ENCODE measurements around the gene MSLN. TPM values are rescaled to one million over a fixed set of nuclear protein-coding genes. Genes with fewer than 3 reads are reported as not detected.

The MSLN gene
- total and polyA plus RNA-seq, 7 donors = 0.03 to 0.17 (median 0.09) TPM; not detected in 3

DNA sequence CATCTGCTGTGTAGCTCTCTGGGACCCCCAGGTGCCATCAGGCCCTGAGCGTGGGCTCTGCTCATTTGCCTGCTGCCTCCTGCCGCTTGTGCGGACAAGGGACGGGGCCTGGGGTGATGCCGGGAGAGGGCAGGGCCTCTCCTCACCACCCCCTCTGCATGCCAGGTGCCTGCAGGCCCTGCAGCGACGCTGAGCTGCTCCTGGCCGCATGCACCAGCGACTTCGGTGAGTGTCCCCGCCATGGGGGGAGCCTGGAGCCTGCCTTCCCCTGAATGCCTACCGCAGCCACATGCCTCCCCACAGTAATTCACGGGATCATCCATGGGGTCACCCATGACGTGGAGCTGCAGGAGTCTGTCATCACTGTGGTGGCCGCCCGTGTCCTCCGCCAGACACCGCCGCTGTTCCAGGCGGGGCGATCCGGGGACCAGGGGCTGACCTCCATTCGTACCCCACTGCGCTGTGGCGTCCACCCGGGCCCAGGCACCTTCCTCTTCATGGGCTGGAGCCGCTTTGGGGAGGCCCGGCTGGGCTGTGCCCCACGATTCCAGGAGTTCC is 43.7 kb upstream of the MSLN start:
- no peak overlapping the region for H3K4me3 ChIP-seq
- H3K4me1 ChIP-seq = peaks cover 24% of the 10 kb centered on the region
- intact Hi-C loops (cut with DNase I) = no loop called here
- 86 to 88% (median 87%) methylated on average over 26 to 29 of the region's 29 CpGs for WGBS, 3 donors
- H3K27ac ChIP-seq = no peak overlapping the region
- ATAC-seq (no peak), DNase-seq (no peak)
- H3K36me3 ChIP-seq (ENCODE audit: insufficient read depth in 1 of 2, low read depth in 1 of 2) = peaks cover 0 to under 1% of the 10 kb centered on the region in 2 donors
- H3K9me3 ChIP-seq = no peaks in the 10 kb centered on the region
- peaks cover 0 to 2% (median 0%) of the 10 kb centered on the region in 3 donors for H3K27me3 ChIP-seq (ENCODE audit: insufficient read depth in 3 of 3, low read length in 2 of 3)
- no peak for TF ChIP-seq CTCF (IDR thresholded peaks at IDR 0.05)

DNA sequence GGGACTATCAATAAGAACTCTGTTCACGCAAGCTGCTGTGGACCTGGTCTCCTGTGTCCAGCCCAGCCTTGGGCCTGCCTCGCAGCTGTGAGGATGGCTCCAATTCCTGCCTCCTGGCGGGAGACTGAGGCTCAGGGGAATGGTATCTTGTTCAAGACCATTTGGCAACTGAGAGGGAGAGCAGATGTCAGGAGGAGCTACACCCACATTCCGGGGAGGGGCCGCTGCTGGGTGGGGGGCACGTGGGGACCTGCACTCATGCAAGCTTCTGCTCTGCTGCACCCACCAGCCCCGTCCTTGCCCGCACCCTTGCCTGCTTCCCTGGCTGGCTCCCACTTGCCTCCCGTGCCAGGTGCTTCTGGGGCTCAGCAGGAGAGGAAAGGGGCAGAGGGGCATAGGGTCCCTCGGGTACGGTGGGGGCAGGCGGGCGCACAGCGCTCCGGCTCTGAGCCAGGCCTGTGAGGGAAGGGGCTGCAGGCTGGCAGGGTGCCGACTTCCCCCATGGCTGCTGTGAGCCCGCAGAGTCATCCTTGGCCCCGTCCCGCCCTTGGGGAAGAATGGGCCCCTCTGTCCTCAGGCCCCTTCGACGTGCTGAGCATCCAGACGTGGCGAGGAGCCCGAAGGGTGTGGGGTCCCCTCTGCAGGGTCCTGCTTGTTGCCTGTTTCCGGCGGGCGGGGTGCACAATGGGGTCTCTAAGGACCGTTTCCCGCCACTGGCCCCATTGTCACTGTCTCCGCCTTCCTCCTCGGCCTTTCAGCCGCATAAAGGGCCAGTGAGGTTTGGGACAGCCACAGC is 42.9 kb upstream of the MSLN start:
- peaks cover 29% of the 10 kb centered on the region for H3K4me1 ChIP-seq
- TF ChIP-seq CTCF (IDR thresholded peaks at IDR 0.05) = no peak
- H3K9me3 ChIP-seq = no peaks in the 10 kb centered on the region
- WGBS, 3 donors = 71 to 78% (median 73%) methylated on average over 27 to 32 of the region's 32 CpGs
- no peak for ATAC-seq
- intact Hi-C loops (cut with DNase I) = no loop called here
- H3K36me3 ChIP-seq (ENCODE audit: insufficient read depth in 1 of 2, low read depth in 1 of 2) = peaks cover 0 to 7% of the 10 kb centered on the region in 2 donors
- H3K27me3 ChIP-seq (ENCODE audit: insufficient read depth in 3 of 3, low read length in 2 of 3) = no peaks in the 10 kb centered on the region
- no peak overlapping the region for H3K4me3 ChIP-seq
- H3K27ac ChIP-seq = no peak overlapping the region
- no peak for DNase-seq

DNA sequence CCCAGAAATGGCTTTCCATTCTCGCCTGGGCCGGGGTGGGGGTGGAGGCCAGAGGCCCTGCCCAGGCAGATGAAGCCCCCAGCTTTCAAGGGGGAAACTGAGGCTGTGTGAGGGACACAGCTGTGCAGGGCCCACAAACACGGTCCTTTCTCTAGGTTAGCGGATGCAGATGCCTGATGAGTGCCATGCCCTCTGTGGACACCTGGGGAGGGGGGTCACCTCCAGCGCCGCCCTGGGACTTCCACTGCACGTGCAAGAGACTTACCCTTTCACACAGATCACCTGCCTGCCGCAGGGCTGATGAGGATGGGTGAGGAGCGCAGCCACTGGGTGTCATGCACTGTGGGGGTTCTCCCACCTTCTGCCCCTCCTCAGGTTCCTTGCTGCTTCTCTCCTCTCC is 42.1 kb upstream of the MSLN start:
- DNase-seq (no peak), ATAC-seq (no peak)
- no peak overlapping the region for H3K4me3 ChIP-seq
- TF ChIP-seq CTCF (IDR thresholded peaks at IDR 0.05) = no peak
- intact Hi-C loops (cut with DNase I) = no loop called here
- no peaks in the 10 kb centered on the region for H3K27me3 ChIP-seq (ENCODE audit: insufficient read depth in 3 of 3, low read length in 2 of 3)
- H3K4me1 ChIP-seq = peaks cover 29% of the 10 kb centered on the region
- 88 to 97% (median 90%) methylated on average over 9 of the region's 9 CpGs for WGBS, 3 donors
- H3K36me3 ChIP-seq (ENCODE audit: insufficient read depth in 1 of 2, low read depth in 1 of 2) = peaks cover 0 to 9% of the 10 kb centered on the region in 2 donors
- no peaks in the 10 kb centered on the region for H3K9me3 ChIP-seq
- no peak overlapping the region for H3K27ac ChIP-seq

DNA sequence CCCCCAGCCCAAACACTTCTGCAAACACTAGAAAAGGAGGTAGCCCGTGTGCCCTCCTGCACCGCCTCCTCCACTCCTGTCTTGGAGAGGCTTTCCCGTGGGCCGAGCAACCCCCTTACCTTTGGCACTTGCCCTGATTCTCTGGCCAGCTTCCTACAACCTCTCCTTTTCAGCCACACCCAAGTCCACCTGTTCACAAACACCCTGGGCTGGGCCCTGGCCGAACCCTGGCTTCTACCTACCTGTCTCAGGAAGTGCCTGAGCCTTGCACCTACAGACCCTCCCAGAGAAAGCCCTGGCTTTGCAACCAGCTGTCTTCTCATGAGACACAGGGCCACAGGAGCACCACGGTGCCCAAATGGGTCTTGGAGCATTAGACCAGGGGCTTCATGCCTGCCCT is 41.6 kb upstream of the MSLN start:
- no peak overlapping the region for H3K27ac ChIP-seq
- peaks cover 0 to 9% of the 10 kb centered on the region in 2 donors for H3K36me3 ChIP-seq (ENCODE audit: insufficient read depth in 1 of 2, low read depth in 1 of 2)
- intact Hi-C loops (cut with DNase I) = no loop called here
- no peak for TF ChIP-seq CTCF (IDR thresholded peaks at IDR 0.05)
- ATAC-seq (no peak), DNase-seq (no peak)
- no peaks in the 10 kb centered on the region for H3K27me3 ChIP-seq (ENCODE audit: insufficient read depth in 3 of 3, low read length in 2 of 3)
- 73 to 84% (median 78%) methylated on average over 6 of the region's 6 CpGs for WGBS, 3 donors
- no peak overlapping the region for H3K4me3 ChIP-seq
- H3K4me1 ChIP-seq = peaks cover 29% of the 10 kb centered on the region
- H3K9me3 ChIP-seq = no peaks in the 10 kb centered on the region
